Ureter (tissue), 1 donor: ENCODE data around the gene SERINC3. TPM values are rescaled to one million over a fixed set of nuclear protein-coding genes. Genes with fewer than 3 reads are reported as not detected.

Experiments
- DNase-seq: peaks from one replicate; pipeline ENCODE4 v3.0.0-alpha.2; 2020; ENCODE audit warnings: low spot score
- total RNA-seq: library from RNA; stranded (reverse); gene quantifications from one replicate; pipeline ENCODE4 v1.2.4, GENCODE V29; 2023
- donor health status: DM: yes; HTN: yes; CAD: no.

SERINC3 gene
- total RNA-seq, 1 donor from 2014 or later = 93.1 TPM

DNA sequence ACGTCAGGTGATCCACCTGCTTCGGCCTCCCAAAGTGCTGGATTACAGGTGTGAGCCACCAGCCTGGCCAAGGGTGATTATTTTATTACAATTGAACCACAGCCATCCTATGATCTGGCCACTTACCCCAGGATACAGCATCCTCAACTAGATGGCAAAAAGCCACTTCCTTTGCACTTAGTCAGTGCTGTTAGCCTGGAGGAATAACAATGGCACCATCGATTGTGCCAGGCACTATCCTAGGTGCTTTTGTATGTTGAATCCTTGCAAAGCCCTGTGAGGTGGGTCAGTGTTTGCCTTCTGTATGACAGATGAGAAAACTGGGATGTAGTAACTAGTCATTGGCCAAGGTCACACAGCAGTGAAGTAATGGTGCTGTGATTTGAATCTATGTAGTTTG, 57.4 kb downstream of the SERINC3 start:
- DNase-seq = no peak

DNA sequence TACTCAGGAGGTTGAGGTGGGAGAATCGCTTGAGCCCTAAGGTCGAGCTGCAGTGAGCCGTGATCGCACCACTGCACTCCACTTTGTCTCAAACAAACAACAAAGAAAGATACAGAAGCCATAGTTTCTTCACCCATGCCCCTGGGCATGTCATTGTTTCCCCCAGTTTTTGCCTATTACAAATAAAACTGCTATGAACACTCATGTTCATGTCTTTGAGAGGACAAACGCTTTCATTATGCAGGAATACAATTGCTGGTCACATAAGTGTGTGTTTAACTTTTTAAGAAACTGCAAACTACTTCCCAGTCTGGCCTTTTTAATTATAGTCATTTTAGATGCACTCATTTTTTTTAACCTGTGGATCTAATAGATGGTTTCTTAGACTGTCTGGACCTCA, 58.4 kb downstream of the SERINC3 start:
- DNase-seq = no peak

DNA sequence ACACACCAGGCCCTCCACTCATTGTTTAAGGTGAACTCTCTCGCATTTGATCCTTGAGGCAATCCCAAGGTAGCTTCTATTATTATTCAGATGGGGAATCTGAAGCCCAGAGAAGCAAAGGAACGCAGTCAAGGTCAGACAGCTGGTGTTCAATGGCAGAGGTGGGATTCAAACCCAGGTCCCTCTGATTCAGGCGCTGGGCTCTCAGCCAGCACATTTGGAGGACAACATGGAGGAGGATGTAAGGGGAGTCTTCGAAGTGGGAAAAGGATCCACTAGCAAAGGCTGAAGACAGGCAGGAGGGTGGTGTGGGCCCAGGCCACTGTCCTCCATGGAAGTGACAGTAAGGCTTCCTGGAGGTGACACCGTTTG, 60.1 kb downstream of the SERINC3 start:
- DNase-seq = no peak

DNA sequence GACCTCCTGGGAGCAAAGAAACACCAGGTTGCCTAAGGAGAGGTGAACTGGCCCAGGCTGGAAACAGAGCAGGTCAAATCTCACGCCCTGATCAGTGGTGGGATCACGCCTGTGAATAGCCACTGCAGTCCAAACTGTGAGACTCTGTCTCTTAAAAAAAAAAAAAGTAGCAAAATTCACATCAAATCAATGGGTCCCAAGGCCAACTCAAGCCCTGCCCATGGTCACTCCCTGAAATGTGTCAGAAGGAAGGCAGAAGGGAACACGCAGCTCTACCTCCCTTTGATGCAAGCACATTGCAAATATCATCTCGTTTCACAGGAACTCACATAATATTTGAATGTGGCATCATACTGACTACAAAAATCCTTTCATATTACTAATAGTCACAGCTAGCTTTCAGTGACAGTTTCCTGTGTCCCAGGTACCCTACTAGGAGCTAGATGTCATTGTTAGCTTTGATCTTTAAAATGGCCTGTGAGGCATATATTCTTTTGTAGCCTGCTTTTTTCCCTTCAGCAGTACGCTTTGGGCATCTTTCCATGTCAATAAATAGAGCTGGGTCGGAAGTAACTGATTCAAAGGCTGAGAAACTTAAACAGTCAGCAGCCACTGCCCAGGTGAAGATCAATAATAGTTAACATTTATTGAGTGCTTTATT, 60.6 kb downstream of the SERINC3 start:
- DNase-seq = no peak

DNA sequence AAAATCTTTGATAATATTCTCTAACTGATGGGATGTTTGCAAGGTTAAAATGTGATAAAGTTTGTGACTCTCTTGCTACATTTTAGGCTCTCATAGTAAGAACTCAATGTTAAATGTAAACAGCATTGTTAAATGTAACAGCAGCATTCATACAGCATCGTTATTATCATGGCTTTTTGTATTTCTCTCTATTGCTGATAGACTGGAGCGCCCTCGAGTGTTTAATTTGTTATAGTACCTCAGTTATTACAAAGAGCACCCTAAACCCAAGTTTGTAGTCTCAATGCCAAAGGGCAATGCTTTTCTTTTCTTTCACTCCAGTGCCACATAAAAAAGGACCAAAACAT, 61.1 kb downstream of the SERINC3 start:
- DNase-seq = no peak

DNA sequence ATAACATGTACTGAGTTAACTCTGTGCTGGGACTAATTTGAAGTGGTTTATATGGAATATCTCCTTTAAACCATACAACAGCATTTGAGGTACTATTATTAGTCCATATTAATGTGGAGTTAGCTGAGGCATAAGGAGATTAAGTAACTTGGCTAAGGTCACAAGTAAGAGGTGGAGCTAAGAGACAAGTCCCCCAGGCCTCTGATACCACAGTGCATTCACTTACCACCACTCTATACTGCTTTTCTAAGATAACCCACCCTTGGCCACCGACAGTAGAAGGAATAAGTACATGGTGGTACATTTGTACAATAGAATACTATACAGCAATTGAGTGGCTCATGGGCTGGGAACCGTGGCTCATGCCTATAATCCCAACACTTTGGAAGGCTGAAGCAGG, 62.6 kb downstream of the SERINC3 start:
- no peak for DNase-seq

DNA sequence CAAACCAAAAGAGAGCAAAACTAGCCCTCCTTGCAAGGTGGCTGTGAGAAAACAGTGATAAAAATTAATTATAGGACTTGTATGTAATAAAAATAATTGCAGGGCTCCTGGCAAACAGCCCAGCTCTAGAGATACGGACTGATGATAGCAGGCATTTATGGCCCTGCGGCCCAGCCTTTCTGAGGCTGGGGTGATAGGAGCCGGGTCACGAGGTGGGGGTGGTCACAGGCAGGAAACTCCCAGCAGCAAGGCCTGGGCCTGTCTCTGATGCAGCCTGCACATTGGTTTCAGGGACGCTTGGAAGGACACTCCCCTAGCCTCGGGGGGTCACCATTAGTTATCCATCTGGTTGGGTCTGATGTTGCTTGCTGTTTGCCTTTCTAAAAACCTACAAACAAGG, 64.9 kb downstream of the SERINC3 start:
- DNase-seq = no peak

DNA sequence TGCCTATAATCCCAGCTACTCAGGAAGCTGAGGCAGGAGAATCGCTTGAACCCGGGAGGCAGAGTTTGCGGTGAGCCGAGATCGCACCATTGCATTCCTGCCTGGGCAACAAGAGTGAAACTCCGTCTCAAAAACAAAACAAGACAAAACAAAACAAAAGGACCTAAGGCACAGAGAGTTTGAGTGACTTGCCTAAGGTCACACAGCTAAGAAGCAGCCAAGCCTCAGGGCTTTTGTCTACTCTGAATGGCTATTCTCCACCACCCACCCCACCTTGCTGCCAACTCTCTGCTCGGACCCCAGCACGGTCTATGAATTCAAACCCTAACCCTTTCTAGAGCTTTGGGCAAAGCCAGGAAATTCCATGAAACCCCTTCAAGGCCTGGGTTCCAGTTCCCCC, 65.3 kb downstream of the SERINC3 start:
- no peak for DNase-seq

DNA sequence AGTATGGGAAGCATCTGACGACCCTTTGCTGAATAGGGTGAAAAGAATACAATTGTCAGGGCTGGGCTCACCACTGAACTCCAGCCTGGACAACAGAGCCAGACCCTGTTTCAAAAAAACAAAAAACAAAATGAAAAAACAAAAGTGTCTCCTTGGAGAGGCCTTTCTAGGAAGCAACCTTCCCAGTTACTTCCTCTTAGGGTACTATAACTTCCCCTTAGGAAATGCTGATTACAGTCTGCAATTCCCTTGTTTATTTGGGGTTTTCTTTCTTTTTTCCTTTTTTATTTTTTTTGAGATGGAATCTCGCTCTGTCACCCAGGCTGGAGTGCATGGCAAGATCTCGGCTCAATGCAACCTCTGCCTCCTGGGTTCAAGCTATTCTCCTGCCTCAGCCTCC, 66.7 kb downstream of the SERINC3 start:
- DNase-seq = no peak

DNA sequence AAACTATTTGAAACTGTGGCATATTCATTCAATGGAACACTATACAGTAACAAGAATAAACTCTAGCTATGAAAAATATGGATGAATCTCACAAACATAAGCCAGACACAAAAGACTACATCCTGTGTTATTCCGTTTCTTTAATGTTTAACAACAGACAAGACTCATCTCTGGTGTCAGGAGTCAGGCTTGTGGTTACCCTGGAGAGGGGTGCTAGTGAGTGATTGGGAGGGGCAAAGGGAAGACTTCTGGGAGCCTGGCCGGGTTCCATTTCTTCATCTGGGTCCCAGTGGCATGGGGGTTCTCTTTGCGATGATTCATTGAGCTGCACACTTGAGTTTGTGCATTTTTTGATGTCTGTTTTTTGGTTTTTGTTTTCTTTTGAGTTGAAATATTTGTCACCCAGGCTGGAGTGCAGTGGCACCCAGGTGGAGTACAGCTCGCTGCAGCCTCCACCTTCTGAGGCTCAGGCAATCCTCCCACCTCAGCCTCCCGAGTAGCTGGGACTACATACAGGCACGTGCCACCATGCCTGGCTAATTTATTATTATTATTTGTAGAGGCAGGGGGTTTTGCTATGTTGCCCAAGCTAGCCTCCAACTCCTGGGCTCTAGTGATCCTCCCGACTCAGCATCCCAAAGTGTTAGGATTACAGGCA, 67.4 kb downstream of the SERINC3 start:
- no peak for DNase-seq

DNA sequence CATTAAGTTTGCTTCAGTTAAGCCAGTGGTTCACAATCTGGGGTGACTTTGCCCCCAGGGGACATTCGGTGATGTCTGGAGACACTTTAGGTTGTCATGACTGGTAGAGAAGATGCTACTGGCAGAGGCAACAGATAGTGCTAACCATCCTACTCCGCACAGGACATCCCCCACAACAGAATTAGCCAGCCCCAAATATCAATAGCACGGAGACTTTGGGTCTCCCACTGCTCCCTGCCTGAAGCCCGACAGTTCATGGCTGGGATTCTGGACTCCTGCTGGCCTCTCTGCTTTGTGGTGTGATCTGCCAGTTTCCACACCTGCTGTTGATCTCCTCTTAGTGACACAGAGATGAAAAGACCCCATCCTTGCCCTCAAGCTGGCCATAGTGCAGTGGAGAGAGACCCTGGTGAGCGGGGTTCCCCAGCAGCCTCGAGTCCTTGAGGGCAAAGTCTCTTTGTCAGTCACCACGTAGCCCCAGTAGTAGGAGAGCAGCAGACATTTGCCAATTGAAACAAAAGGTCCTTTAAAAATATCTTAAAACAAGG, 70.9 kb downstream of the SERINC3 start:
- DNase-seq = no peak

DNA sequence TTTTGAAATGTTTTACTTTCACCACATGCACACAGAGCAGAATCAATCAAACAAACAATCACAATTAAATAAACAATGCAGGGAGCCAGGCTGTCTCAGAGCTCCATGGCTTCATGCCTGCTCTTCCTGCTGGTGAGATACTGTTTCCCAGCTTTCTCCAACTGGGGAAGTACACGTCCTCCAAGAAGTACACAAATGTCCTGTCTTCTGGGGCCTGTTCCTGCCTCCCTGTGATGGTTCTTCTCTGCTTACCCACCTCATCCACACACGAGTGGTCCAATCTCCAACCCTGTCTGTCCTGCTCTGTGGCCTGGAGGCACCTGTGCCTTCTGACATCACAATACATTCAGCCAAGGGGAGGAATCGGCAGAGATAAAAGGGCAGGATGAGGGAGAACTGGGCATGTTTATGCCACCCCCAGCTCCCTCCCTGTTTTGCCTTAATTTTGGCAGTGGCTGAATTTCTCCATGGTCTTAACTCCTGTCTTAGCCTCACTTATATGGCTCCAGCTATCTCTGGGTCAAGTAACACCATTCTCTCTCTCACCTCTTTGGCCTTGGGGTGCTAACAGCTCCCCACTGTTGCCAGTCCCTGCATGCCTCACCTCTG, 71.5 kb downstream of the SERINC3 start:
- no peak for DNase-seq

DNA sequence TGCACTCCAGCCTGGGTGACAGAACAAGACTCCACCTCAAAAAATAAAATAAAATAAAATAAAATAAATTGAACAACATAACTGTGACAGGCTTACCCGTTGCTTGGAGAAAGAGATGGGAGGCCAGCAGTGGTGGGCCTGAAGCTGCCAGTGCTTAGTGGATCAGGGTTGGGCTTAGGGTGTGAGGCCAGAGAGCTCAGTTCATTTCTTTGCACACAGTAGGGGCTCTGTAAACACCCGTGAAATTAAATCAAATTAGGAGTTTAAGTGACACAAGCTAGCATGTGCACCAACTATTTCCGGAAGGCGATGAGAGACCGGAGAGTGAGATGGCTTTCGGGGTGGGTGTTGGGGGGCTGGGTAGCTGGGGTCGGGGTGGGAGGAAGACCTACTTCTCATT, 72.0 kb downstream of the SERINC3 start:
- DNase-seq = no peak

DNA sequence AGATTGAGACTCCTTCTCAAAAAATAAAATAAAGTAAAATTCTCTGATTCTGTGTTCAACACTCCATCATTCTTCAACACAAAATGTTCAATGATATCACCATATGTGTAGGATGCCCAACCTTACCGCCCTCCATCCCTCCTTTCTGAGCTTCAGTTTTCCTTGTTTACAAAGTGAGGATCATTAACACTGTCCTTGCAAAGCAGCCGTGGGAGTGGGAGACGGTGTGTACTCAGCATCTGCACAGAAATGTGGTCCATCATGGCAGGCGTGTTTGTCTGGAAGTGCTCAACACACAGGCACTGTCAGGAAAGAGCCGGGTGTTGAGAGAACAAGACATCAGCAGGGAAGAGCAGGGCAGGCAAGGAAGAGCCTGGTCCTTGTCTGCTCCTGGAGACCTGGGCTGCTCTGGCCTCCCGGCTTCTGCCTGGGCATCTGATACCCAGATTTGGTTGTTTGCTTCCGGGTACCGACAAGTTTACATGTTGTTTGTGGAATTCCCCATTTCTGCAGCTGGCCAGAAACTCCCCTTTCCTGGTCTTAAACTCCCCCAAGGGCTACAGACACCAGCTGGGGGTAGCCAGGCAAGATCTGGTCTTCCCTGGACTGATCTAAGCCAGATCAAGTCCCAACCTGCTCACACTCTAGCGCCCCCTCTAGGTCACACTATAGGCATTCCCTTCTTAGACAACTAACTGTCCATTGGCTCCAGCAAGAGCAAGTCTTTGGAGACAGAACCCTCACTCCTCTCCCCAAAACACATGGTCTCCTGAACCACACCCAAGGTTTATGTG, 72.9 kb downstream of the SERINC3 start:
- DNase-seq = no peak

DNA sequence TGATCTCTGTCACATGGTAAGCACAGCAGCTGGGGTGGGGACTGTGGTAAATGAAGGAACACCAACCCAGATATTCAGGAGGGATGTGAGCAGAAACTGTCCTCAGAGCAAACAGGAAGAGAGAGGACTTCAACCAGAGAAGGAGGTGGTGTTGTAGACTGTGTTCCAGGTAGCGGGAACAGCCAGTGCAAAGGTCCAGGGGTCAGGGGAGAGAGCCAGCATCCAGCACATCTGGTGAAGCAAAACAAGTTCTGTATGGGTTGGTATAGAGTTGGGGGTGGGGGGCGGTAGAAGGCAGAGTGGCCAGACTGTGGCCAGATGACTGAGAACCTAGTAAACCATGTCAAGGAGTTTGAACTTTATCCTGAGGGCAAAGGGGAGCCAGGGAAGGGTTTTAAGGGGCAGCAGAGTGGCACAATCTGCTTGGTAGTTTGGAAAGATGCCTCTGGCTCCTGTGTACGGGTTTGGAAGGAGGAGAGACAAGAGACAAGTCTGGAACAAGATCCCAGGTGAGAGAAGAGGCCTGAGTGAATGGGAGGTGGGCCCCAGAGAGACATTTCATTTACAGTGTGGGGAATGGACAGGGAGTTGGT, 73.9 kb downstream of the SERINC3 start:
- DNase-seq = no peak

Other genes with a start within 250 kb of the SERINC3 start
- 7.8 TPM for gene FITM2, start 210.9 kb downstream of the SERINC3 start, total RNA-seq
- not detected for gene R3HDML, start 185.0 kb downstream of the SERINC3 start, total RNA-seq
- gene HNF4A, start 166.4 kb downstream of the SERINC3 start, total RNA-seq = not detected
- 25.5 TPM for gene TTPAL, start 46.2 kb downstream of the SERINC3 start, total RNA-seq
- 95.0 TPM for gene PKIG, start 60.5 kb upstream of the SERINC3 start, total RNA-seq
- 3.6 TPM for gene ADA, start 129.6 kb upstream of the SERINC3 start, total RNA-seq
- gene CCN5, start 193.3 kb upstream of the SERINC3 start, total RNA-seq = 1.1 TPM
- gene KCNK15, start 223.8 kb upstream of the SERINC3 start, total RNA-seq = 3.4 TPM